GM23338 (cell line): ENCODE measurements around the gene DERA.

Experiments used
- CREB1 ChIP-seq: fragments of 250-450 bp; sonication (Bioruptor Pico); IDR thresholded peaks from 2 replicates; pipeline ENCODE4 v1.5.0; 2020; ENCODE audit warnings: low read depth, mild to moderate bottlenecking, moderate library complexity
- EZH2 ChIP-seq: fragments of 200-600 bp; sonication (generic); IDR thresholded peaks from one replicate; pipeline ENCODE4 v1.8.0; 2017; ENCODE audit warnings: antibody characterized with exemption, mild to moderate bottlenecking, low read depth; ENCODE audit not compliant: unreplicated experiment
- EZH2phosphoT487 ChIP-seq: fragments of 200-600 bp; sonication (generic); IDR thresholded peaks from one replicate; pipeline ENCODE4 v1.8.1; 2018; ENCODE audit warnings: antibody characterized with exemption; ENCODE audit not compliant: unreplicated experiment
- JUNB ChIP-seq: IDR thresholded peaks from one replicate; pipeline ENCODE4 v1.6.1; 2016; ENCODE audit warnings: antibody characterized with exemption; ENCODE audit not compliant: unreplicated experiment
- POLR2AphosphoS5 ChIP-seq: IDR thresholded peaks from 2 replicates; pipeline ENCODE4 v1.6.1; 2016; ENCODE audit warnings: antibody characterized with exemption, low read depth
- REST ChIP-seq: IDR thresholded peaks from one replicate; pipeline ENCODE4 v1.6.1; 2018; ENCODE audit warnings: antibody characterized with exemption; ENCODE audit not compliant: unreplicated experiment
- TF ChIP-seq, protein P1 (sequence below), 2 experiments: fragments of 200-600 bp in 1 of 2; sonication (generic) in 1 of 2; conservative IDR thresholded peaks; 2 replicates each; pipeline versions ENCODE4 v1.5.1 to v1.6.1; 2016 to 2017; ENCODE audit warnings: antibody characterized with exemption in 2 of 2, low read depth in 2 of 2, mild to moderate bottlenecking in 2 of 2, moderate library complexity in 1 of 2

DNA sequence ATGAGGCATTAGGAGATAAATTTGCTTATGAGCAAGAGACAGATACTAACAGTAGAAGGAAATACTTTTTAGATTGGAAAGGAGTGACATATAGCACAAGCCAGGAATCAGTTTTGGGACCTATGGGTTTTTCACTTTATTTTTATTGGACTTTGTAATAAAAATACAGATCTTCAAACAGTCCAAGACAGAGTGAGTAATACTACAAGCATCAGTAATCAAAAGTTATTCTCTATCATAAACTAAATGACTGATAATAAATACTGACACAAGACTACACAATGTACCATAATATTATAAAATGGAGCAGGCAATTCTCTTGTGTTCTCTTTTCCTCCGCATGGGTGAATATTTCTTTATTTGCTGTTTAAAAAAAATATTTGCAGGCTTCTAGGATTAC lies 85.8 kb downstream of the DERA start:
- TF ChIP-seq, protein P1, sequence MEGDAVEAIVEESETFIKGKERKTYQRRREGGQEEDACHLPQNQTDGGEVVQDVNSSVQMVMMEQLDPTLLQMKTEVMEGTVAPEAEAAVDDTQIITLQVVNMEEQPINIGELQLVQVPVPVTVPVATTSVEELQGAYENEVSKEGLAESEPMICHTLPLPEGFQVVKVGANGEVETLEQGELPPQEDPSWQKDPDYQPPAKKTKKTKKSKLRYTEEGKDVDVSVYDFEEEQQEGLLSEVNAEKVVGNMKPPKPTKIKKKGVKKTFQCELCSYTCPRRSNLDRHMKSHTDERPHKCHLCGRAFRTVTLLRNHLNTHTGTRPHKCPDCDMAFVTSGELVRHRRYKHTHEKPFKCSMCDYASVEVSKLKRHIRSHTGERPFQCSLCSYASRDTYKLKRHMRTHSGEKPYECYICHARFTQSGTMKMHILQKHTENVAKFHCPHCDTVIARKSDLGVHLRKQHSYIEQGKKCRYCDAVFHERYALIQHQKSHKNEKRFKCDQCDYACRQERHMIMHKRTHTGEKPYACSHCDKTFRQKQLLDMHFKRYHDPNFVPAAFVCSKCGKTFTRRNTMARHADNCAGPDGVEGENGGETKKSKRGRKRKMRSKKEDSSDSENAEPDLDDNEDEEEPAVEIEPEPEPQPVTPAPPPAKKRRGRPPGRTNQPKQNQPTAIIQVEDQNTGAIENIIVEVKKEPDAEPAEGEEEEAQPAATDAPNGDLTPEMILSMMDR (conservative IDR thresholded peaks at IDR 0.05; ENCODE audit: low read depth in 2 of 2): no peak
- TF ChIP-seq REST (no peak), EZH2 (no peak), EZH2phosphoT487 (no peak), JUNB (no peak), CREB1 (CRISPR knock-in tag) (no peak), POLR2AphosphoS5 (no peak)
